K562 (cell line): Measurements from ENCODE around the gene TBC1D5. TPM values are rescaled to one million over a fixed set of nuclear protein-coding genes. Genes with fewer than 3 reads are reported as not detected.
"Not testable (repeated sequence)": the region's sequence is repeated elsewhere in the genome, so short reads cannot be mapped to it uniquely, and the experiment has no call there.

Experiments used
- BCOR ChIP-seq: fragments of 450-650 bp; IDR thresholded peaks from 2 replicates; pipeline ENCODE4 v1.6.1; 2016
- CHD2 ChIP-seq: IDR thresholded peaks from 2 replicates; pipeline ENCODE4 v1.6.1; 2011; ENCODE audit warnings: low read depth, low read length
- HIVEP1 ChIP-seq: fragments of 250-450 bp; sonication (Bioruptor Pico); IDR thresholded peaks from 2 replicates; pipeline ENCODE4 v1.4.0; 2020; ENCODE audit warnings: mild to moderate bottlenecking
- HNRNPLL ChIP-seq: fragments of 200-400 bp; formaldehyde crosslinking; IDR thresholded peaks from 2 replicates; pipeline ENCODE4 v1.6.1; 2017; ENCODE audit warnings: low read length, low read depth, mild to moderate bottlenecking; ENCODE audit not compliant: poor library complexity, severe bottlenecking
- MTA1 ChIP-seq: fragments of 450-650 bp; IDR thresholded peaks from 2 replicates; pipeline ENCODE4 v1.6.1; 2017; ENCODE audit warnings: borderline replicate concordance
- NR2C2 ChIP-seq, 2 experiments: fragments of 200-800 bp in 1 of 2; sonication (Bioruptor generic) in 1 of 2; sonication (generic) in 1 of 2; formaldehyde crosslinking in 1 of 2; IDR thresholded peaks; 2 replicates each; pipeline versions ENCODE4 v1.6.1 to v1.8.0; 2016 to 2022; ENCODE audit warnings: mild to moderate bottlenecking in 1 of 2, missing compliant biosample characterization in 1 of 2, missing genetic modification characterization in 1 of 2, missing genetic modification reagents in 1 of 2
- PREB ChIP-seq: sonication (generic); formaldehyde crosslinking; IDR thresholded peaks from 2 replicates; pipeline ENCODE4 v1.8.1; 2023; ENCODE audit warnings: mild to moderate bottlenecking, missing genetic modification reagents
- REST ChIP-seq, 2 experiments: fragments of 450-650 bp; formaldehyde crosslinking in 1 of 2; IDR thresholded peaks; 2 replicates each; pipeline versions ENCODE4 v1.4.0 to v1.6.1; 2014 to 2020; ENCODE audit warnings: mild to moderate bottlenecking in 2 of 2, borderline replicate concordance in 1 of 2, low read depth in 1 of 2
- SUPT5H ChIP-seq: fragments of 450-650 bp; IDR thresholded peaks from 2 replicates; pipeline ENCODE4 v1.6.1; 2016
- TBL1XR1 ChIP-seq, 2 experiments: IDR thresholded peaks; 2 replicates each; pipeline ENCODE4 v1.6.1; 2012; ENCODE audit warnings: improper control_type of control experiment in 2 of 2, low read length in 2 of 2, mild to moderate bottlenecking in 1 of 2
- TEAD4 ChIP-seq, 2 experiments: sonication (generic) in 1 of 2; formaldehyde crosslinking in 1 of 2; IDR thresholded peaks; 2 replicates each; pipeline versions ENCODE4 v1.6.1 to v1.8.0; 2012 to 2022; ENCODE audit warnings: borderline replicate concordance in 1 of 2, inconsistent platforms in 1 of 2, low read length in 1 of 2, mild to moderate bottlenecking in 1 of 2, missing genetic modification reagents in 1 of 2
- TRIM28 ChIP-seq: fragments of 450-650 bp; IDR thresholded peaks from 2 replicates; pipeline ENCODE4 v1.6.1; 2017
- YY1 ChIP-seq, 3 experiments: IDR thresholded peaks; 2 replicates each; pipeline ENCODE4 v1.6.1; 2011; ENCODE audit warnings: low read length in 2 of 3, mild to moderate bottlenecking in 2 of 3, moderate library complexity in 2 of 3, borderline replicate concordance in 1 of 3, control low read depth in 1 of 3, low read depth in 1 of 3; ENCODE audit not compliant: insufficient read depth in 3 of 3, insufficient replicate concordance in 2 of 3, control insufficient read depth in 1 of 3, insufficient read length in 1 of 3; ENCODE audit errors: extremely low read depth in 1 of 3
- ZBTB2 ChIP-seq: fragments of 450-650 bp; IDR thresholded peaks from 2 replicates; pipeline ENCODE4 v1.6.1; 2016; ENCODE audit warnings: antibody characterized with exemption
- polyA plus RNA-seq, 8 experiments: library from polyadenylated mRNA; depleted of rRNA in 4 of 8; stranded (reverse) in 5 of 8; unstranded in 3 of 8; fragments of >200 nt; fragmentation: Nextera tagmentation in 2 of 8; fragmentation: Illumina TruSeq in 1 of 8; extraction: Ambion mirVana in 2 of 8; extraction: Trizol in 1 of 8; gene quantifications; 2 replicates each; pipeline versions ENCODE4 v1.2.1 to v1.2.3, GENCODE V29; 2011 to 2014; ENCODE audit warnings: inconsistent platforms in 1 of 8, missing spikeins in 1 of 8
- total RNA-seq, 7 experiments: library from RNA; depleted of rRNA in 6 of 7; stranded (reverse); fragments of >200 nt in 6 of 7; fragmentation: Illumina TruSeq in 2 of 7; extraction: Trizol in 2 of 7; gene quantifications; 2 replicates each; pipeline versions ENCODE4 v1.2.1 to v1.2.3, GENCODE V29; 2011 to 2021; ENCODE audit warnings: low replicate concordance in 1 of 7

The TBC1D5 gene
- total and polyA plus RNA-seq, 9 of the 15 experiments (the other 6 are each of a cell fraction or from before 2014, with no cell fraction given), result 2.9 to 38.1 (median 25.6) TPM

- TF ChIP-seq PREB (0 out of 2 replicates have a peak, but pooled peaks have one; percentile 34), TRIM28 (peak; percentile 42; the same call in 1 of the 2 replicates), CHD2 (peak; percentile 79), YY1 (IDR thresholded peaks at IDR 0.05; ENCODE audit: borderline replicate concordance in 1 of 3, control insufficient read depth in 1 of 3, extremely low read depth in 1 of 3, insufficient read depth in 3 of 3, insufficient read length in 1 of 3, insufficient replicate concordance in 2 of 3, low read depth in 1 of 3, low read length in 2 of 3) (peak in 2 of 3 experiments; percentile 33 to 67), REST (IDR thresholded peaks at IDR 0.05; ENCODE audit: borderline replicate concordance) (peak; percentile 69; the same call in 1 of the 2 replicates), REST (CRISPR knock-in tag; IDR thresholded peaks at IDR 0.05; ENCODE audit: low read depth) (0 out of 2 replicates have a peak, but pooled peaks have one; percentile 41), NR2C2 (CRISPR knock-in tag; IDR thresholded peaks at IDR 0.05) (peak; percentile 67; the same call in 1 of the 2 replicates), NR2C2 (tag; IDR thresholded peaks at IDR 0.05) (peak; percentile 41; the same call in 1 of the 2 replicates), BCOR (0 out of 2 replicates have a peak, but pooled peaks have one; percentile 38), SUPT5H (peak; percentile 73), HIVEP1 (CRISPR knock-in tag) (0 out of 2 replicates have a peak, but pooled peaks have one; percentile 33), HNRNPLL (peak; percentile 43), MTA1 (peak; percentile 57; the same call in 1 of the 2 replicates), TBL1XR1 (IDR thresholded peaks at IDR 0.05; ENCODE audit: low read length in 2 of 2) (peak; percentile 25 to 55; a peak in 1 of 4 replicates), ZBTB2 (0 out of 2 replicates have a peak, but pooled peaks have one; percentile 60), TEAD4 (IDR thresholded peaks at IDR 0.05; ENCODE audit: low read length) (peak; percentile 31; the same call in 1 of the 2 replicates)
- TF ChIP-seq TEAD4 (CRISPR knock-in tag; IDR thresholded peaks at IDR 0.05; ENCODE audit: borderline replicate concordance), result not testable (repeated sequence)
These were observed 49.4 kb downstream of the TBC1D5 start (continued) for GRCh38 chr3:17692846-17693669.
